ENCODE results near the gene NUDT5. TPM values are rescaled to one million over a fixed set of nuclear protein-coding genes. Genes with fewer than 3 reads are reported as not detected.

Gene NUDT5
- total RNA-seq, 1 experiment from 2014 or later: 72.3 TPM

DNA sequence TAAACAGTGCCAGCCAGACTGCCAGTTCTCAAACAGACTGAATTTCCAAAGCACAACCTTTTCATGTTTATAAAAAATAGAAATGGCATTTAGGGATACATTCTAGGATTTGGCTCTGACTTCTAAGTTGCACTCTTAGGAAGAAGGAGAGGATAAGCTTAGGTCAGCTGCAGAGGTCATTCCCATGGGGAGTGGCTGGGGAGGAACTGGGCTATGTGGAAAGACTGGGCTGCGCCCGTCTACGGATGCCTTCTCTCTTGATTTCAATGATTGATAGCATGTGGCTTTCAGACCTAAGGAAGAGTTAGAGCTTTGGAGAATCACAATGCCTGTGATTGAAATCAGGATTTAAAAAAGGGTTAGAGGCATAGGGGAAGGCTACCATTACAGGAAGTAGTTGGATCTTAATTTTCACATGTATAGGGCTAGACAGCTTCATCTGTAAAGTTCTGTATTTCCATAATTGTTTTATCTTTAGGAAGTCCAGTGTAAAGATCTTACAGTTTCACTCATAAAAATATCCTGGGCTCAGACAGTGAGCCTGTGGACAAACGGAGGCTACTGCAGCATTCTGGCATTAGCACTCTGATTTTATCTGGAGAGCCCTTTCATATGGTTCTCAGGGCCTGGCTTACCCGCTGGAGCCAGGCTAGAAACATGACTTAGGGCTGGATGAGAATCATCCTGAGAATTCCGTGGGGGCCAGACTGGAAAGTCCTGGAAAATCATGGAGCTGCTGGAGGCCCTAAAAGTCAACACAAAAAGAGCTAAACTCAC is 29.5 kb downstream of the NUDT5 start:
- Histone ChIP-seq H3K27ac (no peak overlapping the region), H3K27me3 (replicated peaks) (no peaks in the 10 kb centered on the region), H3K9me3 (replicated peaks) (no peaks in the 10 kb centered on the region), H3K4me1 (replicated peaks) (peaks cover 7% of the 10 kb centered on the region; the same call in 1 of the 2 replicates), H3K4me3 (no peak overlapping the region), H3K36me3 (peaks cover 88% of the 10 kb centered on the region)
- DNase-seq (ENCODE audit: low read depth in 1 of 2, low spot score in 2 of 2): no peak

DNA sequence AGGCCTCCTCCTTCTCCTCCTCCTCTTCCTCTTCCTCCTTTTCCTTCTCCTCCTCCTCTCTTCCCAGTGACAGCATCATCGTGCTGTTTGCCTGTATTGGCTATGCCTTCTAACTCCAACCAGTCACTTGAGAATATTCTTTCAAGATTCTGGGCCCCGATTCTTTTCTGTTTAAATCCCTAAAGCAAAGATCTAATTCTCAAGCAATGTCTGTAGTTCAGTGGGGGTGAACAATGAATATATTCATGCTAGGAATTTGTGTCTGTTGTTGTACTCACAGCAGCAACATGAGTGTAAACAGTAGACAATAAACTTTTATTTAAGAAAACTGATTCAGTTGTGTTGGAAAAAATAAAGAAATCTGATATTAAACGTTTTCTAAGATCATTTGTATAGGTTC is 30.7 kb downstream of the NUDT5 start:
- Histone ChIP-seq H3K4me3 (no peak overlapping the region), H3K9me3 (replicated peaks) (no peaks in the 10 kb centered on the region), H3K27me3 (replicated peaks) (no peaks in the 10 kb centered on the region), H3K4me1 (replicated peaks) (peaks cover 2% of the 10 kb centered on the region; the same call in 1 of the 2 replicates), H3K27ac (no peak overlapping the region), H3K36me3 (peaks cover 85% of the 10 kb centered on the region)
- no peak for DNase-seq (ENCODE audit: low read depth in 1 of 2, low spot score in 2 of 2)

DNA sequence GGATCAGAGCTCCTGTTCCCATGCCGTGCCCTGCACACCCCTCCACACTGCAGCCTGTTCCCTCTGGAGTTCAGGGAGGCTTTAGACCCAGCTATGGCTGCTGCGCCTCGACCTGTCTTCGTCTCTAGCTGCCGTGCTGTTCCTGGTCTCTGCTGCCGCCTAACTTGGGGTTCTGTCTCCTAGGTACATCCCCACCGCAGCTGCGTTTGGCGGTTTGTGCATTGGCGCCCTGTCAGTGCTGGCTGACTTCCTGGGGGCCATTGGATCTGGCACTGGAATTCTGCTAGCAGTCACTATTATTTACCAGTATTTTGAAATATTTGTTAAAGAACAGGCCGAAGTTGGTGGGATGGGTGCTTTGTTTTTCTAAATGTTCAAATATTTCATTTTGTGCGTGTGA is 31.6 kb downstream of the NUDT5 start:
- H3K36me3 ChIP-seq: peaks cover 82% of the 10 kb centered on the region
- H3K27ac ChIP-seq: no peak overlapping the region
- H3K4me3 ChIP-seq: no peak overlapping the region
- no peaks in the 10 kb centered on the region for H3K4me1 ChIP-seq (replicated peaks)
- no peak for DNase-seq (ENCODE audit: low read depth in 1 of 2, low spot score in 2 of 2)
- H3K9me3 ChIP-seq (replicated peaks): no peaks in the 10 kb centered on the region
- no peaks in the 10 kb centered on the region for H3K27me3 ChIP-seq (replicated peaks)

DNA sequence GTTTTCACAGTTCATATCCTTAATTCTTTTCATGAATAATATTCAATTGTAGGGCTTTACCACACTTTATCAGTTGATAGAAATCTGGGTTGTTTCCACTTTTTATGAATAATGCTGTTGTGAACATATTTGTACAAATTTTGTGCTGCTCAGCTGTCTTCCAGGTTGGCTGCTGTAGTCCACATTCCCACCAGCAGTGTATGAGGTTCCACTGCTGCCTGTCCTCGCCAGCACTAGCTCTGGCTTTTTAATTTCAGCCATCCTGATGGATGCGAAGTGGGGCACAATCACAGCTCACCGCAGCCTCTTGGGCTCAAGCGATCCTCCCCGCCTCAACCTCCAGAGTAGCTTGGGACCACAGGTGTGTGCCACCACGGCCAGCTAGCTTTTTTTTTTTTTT is 32.8 kb downstream of the NUDT5 start:
- no peak for DNase-seq (ENCODE audit: low read depth in 1 of 2, low spot score in 2 of 2)
- H3K27me3 ChIP-seq (replicated peaks): no peaks in the 10 kb centered on the region
- no peaks in the 10 kb centered on the region for H3K9me3 ChIP-seq (replicated peaks)
- no peaks in the 10 kb centered on the region for H3K4me1 ChIP-seq (replicated peaks)
- no peak overlapping the region for H3K27ac ChIP-seq
- peaks cover 79% of the 10 kb centered on the region for H3K36me3 ChIP-seq
- no peak overlapping the region for H3K4me3 ChIP-seq

DNA sequence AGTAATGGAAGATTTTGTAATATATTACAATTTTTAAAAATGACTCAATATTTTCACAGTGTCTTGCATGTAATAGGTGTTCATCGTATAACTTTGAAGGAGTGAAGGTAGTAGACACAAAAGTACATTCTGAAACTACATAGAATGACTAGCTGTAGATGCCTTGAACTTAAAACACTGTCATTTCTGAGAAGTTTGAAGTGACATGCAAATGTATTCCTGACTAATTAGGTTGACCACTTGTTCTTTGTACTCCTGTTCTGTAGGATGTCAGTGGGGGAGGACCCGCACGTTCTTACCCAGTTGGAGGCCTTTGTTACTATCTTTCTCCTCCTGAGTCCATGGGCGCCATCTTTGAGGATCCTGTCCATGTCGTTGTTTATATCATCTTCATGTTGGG is 35.0 kb downstream of the NUDT5 start:
- H3K4me1 ChIP-seq (replicated peaks): no peaks in the 10 kb centered on the region
- H3K27ac ChIP-seq: no peak overlapping the region
- H3K4me3 ChIP-seq: no peak overlapping the region
- no peaks in the 10 kb centered on the region for H3K27me3 ChIP-seq (replicated peaks)
- no peak for DNase-seq (ENCODE audit: low read depth in 1 of 2, low spot score in 2 of 2)
- peaks cover 70% of the 10 kb centered on the region for H3K36me3 ChIP-seq
- no peaks in the 10 kb centered on the region for H3K9me3 ChIP-seq (replicated peaks)

DNA sequence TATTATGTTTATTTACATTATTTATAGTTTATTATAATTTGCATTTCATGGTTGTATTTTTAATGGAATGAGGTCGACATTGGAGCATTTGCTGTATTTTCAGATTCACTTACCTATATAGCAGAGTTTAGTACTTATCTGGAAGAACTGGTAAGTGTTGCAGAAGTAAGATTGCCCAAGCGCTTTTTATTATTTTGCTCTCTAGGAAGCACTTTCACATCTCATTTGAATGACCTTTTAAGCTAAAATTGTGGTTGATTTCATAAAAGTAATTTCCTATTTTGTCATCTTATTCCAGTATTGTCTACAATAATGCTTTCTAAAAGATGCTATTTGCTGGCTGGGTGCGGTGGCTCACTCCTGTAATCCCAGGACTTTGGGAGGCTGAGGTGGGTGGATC is 37.6 kb downstream of the NUDT5 start:
- Histone ChIP-seq H3K36me3 (peaks cover 48% of the 10 kb centered on the region), H3K27me3 (replicated peaks) (no peaks in the 10 kb centered on the region), H3K9me3 (replicated peaks) (no peaks in the 10 kb centered on the region), H3K27ac (no peak overlapping the region), H3K4me3 (no peak overlapping the region), H3K4me1 (replicated peaks) (no peaks in the 10 kb centered on the region)
- no peak for DNase-seq (ENCODE audit: low read depth in 1 of 2, low spot score in 2 of 2)

DNA sequence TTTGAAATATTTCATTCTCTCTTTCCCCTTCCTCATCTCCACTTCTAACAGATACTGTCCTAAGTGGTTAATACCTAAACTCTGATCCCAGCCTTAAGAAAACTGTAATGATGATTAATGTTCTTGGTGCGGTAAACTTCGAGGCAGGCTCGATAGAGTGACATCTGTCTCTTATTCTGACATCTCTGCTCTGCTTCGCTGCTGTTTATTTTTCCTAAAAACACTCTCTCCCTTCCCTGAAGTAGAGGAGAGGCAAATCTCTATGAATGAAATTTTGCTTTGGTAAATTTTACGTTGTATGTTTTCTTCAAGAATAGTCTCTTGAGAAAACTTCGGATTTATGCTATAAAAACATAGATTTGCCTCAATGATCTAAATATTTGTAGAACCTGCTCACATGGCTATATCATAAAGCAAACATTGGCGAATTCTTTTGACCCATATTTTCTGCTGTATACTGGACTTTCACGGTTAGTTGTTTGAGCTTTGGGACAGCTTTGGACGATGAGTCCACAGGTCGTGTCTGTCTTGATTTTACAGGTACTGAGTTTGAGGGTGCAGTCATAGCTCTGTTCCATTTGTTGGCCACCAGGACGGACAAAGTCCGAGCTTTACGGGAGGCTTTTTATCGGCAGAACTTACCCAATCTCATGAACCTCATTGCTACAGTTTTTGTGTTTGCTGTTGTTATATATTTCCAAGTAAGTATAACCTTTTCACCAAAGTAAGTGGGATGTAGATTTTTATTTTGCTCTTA is 39.1 kb downstream of the NUDT5 start:
- Histone ChIP-seq H3K4me3 (no peak overlapping the region), H3K36me3 (peaks cover 38% of the 10 kb centered on the region), H3K4me1 (replicated peaks) (no peaks in the 10 kb centered on the region), H3K27ac (no peak overlapping the region), H3K9me3 (replicated peaks) (no peaks in the 10 kb centered on the region), H3K27me3 (replicated peaks) (no peaks in the 10 kb centered on the region)
- DNase-seq (ENCODE audit: low read depth in 1 of 2, low spot score in 2 of 2): no peak

DNA sequence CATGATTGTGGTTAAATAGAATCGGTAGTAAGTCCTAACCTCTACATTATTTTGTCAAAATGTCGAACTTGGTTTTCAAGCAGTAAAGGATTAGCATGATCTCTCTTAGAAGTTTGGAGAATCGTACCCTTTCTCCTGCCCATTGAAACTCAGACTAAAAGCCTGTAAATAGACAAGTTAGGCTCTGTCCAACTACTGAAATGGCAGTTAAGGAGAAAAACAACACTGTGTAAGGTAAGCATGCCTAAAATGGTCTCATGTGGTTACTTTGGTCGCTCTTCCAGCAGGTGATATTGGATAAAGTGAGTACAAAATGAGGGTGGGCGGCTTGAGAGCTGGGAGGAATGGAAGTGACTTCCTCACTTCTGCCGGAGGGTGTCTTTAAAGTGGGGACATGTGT is 41.2 kb downstream of the NUDT5 start:
- Histone ChIP-seq H3K9me3 (replicated peaks) (no peaks in the 10 kb centered on the region), H3K27ac (no peak overlapping the region), H3K36me3 (peaks cover 29% of the 10 kb centered on the region)

DNA sequence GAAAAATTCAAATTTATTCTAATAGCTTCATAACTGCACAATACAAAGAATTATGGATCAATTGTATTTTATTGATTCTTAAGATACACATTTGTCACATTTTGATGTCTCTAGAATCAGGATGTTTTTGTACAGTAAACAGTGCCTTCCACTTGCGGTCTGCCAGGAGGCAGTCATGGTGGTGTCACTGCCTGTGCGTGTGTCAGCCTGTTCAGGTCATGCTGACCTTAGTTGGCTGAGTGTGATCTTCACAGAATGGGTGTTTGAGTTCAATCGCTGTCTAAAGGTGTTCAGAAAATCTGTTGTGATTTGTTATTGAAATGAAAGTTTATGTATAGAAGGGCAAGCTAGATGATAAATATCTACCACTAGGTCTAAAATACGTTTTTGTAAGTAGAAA is 45.5 kb downstream of the NUDT5 start:
- Histone ChIP-seq H3K27me3 (replicated peaks) (no peaks in the 10 kb centered on the region), H3K4me1 (replicated peaks) (no peaks in the 10 kb centered on the region), H3K36me3 (peaks cover 24% of the 10 kb centered on the region), H3K9me3 (replicated peaks) (no peaks in the 10 kb centered on the region), H3K4me3 (no peak overlapping the region), H3K27ac (no peak overlapping the region)
- no peak for DNase-seq (ENCODE audit: low read depth in 1 of 2, low spot score in 2 of 2)

More for the DNA sequence above, 41.2 kb downstream of the NUDT5 start:
- H3K27me3 ChIP-seq (replicated peaks): no peaks in the 10 kb centered on the region
- DNase-seq (ENCODE audit: low read depth in 1 of 2, low spot score in 2 of 2): no peak
- H3K4me3 ChIP-seq: no peak overlapping the region
- no peaks in the 10 kb centered on the region for H3K4me1 ChIP-seq (replicated peaks)

DNA sequence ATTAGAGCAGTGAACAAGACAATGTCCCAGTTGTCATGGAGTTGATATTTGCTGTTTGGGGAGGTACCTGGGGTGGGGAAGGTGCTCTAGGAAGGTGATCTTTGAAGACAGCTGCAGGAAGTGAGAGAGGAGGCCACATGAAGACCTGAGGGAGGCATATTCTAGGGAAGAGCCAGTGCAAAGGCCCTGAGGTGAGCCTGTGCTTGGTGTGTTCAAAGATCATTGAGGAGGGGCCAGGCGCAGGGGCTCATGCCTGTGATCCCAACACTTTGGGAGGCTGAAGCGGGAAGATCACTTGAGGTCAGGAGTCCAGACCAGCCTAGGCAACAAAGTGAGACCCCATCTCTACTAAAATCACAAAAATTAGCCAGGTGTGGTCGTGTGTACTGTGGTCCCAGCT is 51.2 kb downstream of the NUDT5 start:
- no peaks in the 10 kb centered on the region for H3K9me3 ChIP-seq (replicated peaks)
- H3K36me3 ChIP-seq: peaks cover 36% of the 10 kb centered on the region
- no peak for DNase-seq (ENCODE audit: low read depth in 1 of 2, low spot score in 2 of 2)
- no peaks in the 10 kb centered on the region for H3K4me1 ChIP-seq (replicated peaks)
- H3K27ac ChIP-seq: no peak overlapping the region
- no peak overlapping the region for H3K4me3 ChIP-seq
- H3K27me3 ChIP-seq (replicated peaks): no peaks in the 10 kb centered on the region

DNA sequence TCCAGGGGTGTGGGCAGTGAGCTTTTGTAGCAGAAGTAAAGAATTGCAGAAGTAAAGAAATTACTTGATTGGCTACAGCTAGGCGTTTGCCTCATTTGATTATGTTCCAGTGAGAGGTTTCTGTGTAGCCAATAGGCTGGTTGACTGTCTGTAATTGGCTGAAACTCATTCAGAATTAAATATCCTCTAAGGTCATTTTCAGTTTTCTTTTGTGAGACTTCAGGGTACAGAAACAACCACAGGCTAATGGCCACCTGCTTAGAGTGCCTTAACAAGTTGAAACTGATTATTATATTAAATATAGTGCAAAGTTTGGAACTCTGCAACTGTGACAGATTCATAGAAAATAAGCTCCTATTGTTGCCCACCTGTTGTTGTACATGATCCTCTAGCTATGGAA is 55.7 kb downstream of the NUDT5 start:
- H3K27ac ChIP-seq: no peak overlapping the region
- H3K27me3 ChIP-seq (replicated peaks): no peaks in the 10 kb centered on the region
- no peaks in the 10 kb centered on the region for H3K9me3 ChIP-seq (replicated peaks)
- H3K36me3 ChIP-seq: peaks cover 53% of the 10 kb centered on the region
- no peak for DNase-seq (ENCODE audit: low read depth in 1 of 2, low spot score in 2 of 2)
- no peaks in the 10 kb centered on the region; the same call in 1 of the 2 replicates for H3K4me1 ChIP-seq (replicated peaks)
- no peak overlapping the region for H3K4me3 ChIP-seq

DNA sequence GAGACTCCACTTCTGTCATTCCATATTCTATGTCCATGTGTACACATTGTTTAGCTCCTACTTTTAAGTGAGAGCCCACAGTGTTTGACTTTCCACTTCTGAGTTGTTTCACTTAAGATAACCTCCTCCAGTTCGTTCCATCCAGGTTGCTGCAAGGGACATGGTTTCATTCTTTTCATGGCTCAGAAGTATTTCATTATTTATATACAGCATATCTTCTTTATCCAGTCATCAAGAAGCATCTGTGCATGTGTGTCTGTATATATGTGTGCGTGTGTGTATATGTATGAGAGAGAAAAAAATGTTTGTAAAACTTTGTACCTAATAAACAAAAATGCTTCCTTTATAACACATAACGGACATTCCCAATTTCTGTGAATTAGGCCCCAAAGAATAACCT is 60.1 kb downstream of the NUDT5 start:
- H3K9me3 ChIP-seq (replicated peaks): no peaks in the 10 kb centered on the region

DNA sequence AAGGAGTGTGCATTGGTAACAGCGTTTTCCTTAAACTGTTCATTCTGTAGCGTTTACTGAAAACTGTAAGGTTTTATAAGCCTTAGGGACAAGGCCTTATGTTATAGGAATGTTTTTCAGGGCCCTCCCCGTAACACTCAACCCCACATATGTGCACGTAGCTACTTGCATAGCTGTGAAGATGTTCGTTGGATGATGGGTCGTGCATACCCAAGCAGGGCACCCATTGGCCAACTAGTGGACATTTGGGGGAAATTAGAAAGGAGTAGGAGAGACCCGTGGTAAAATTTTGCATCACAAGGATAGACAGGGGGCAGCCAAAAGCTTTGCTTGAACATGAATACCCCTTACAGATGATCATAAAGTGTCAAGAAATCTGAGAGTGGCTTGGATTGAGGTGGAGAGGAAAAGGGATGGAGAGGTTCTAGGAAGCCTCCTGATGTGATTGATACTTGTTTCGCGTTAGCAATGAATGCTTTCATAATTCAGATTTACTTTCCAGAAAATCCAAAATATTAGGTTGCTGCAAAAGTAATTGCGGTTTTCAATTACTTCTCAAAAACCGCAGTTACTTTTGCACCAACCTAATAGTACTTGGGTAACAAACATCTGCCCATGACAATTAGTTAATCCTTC is 65.3 kb downstream of the NUDT5 start:
- no peak overlapping the region for H3K27ac ChIP-seq
- H3K4me1 ChIP-seq (replicated peaks): peaks cover 3% of the 10 kb centered on the region; the same call in 1 of the 2 replicates
- DNase-seq (ENCODE audit: low read depth in 1 of 2, low spot score in 2 of 2): peak; percentile 62 to 66
- H3K36me3 ChIP-seq: peaks cover 21% of the 10 kb centered on the region
- no peaks in the 10 kb centered on the region for H3K9me3 ChIP-seq (replicated peaks)
- H3K27me3 ChIP-seq (replicated peaks): no peaks in the 10 kb centered on the region
- H3K4me3 ChIP-seq: peak overlapping the region; percentile 93

More for the DNA sequence above, 60.1 kb downstream of the NUDT5 start:
- H3K36me3 ChIP-seq: peaks cover 49% of the 10 kb centered on the region
- peaks cover under 1% of the 10 kb centered on the region; the same call in 1 of the 2 replicates for H3K4me1 ChIP-seq (replicated peaks)
- no peak overlapping the region for H3K4me3 ChIP-seq
- H3K27ac ChIP-seq: no peak overlapping the region
- H3K27me3 ChIP-seq (replicated peaks): no peaks in the 10 kb centered on the region
- no peak for DNase-seq (ENCODE audit: low read depth in 1 of 2, low spot score in 2 of 2)
